K562 (cell line): ENCODE measurements around the gene TALDO1. TPM values are rescaled to one million over a fixed set of nuclear protein-coding genes. Genes with fewer than 3 reads are reported as not detected.

ENCODE experiments used
- ATAC-seq: fragments of 200-7000 bp; cut with Tn5 transposase; 3 replicates; pipeline ENCODE4 v1.9.1; 2020; ENCODE audit warnings: moderate library complexity
- BruUV-seq: library from RNA; stranded (reverse); fragments of 400-500 nt; replicated peaks from 2 replicates; lab custom pipeline; 2021; lab: Mats Ljungman, UMichigan
- CTCF ChIA-PET: fragments of 300-600 bp; formaldehyde crosslinking; extraction: SDS; loops from one replicate; lab custom pipeline; 2021; ENCODE audit warnings: low intra/inter-chr PET ratio; lab: Yijun Ruan, JAX
- POLR2A ChIA-PET: fragments of 300-600, 350-650 bp; sonication (Branson Sonifier 250); formaldehyde crosslinking; extraction: SDS; loops from one replicate; lab custom pipeline; 2021; ENCODE audit warnings: antibody characterized with exemption, inconsistent platforms; lab: Yijun Ruan, JAX
- DNase-seq, 4 experiments: peaks; one replicate each; pipeline versions ENCODE4 v3.0.0 to v3.0.0-alpha.2; 2011 to 2018; ENCODE audit warnings: low spot score in 3 of 4, mixed read lengths in 3 of 4; ENCODE audit errors: extremely low read depth in 1 of 4
- FAIRE-seq: peaks from 2 replicates; lab custom pipeline; 2011; peaks lifted over from hg19 to GRCh38; lab: Jason Lieb, UNC
- H2AFZ ChIP-seq: 2 replicates; pipeline ENCODE4 v1.6.0; 2011; ENCODE audit warnings: low read depth, low read length, control low read depth, inconsistent platforms
- H3K27ac ChIP-seq: fragments of 200-600 bp; 3 replicates; pipeline ENCODE4 v1.8.0; 2011; ENCODE audit warnings: low read depth, mild to moderate bottlenecking, control low read depth, inconsistent platforms, low read length, moderate library complexity, mixed read lengths; ENCODE audit errors: extremely low read depth
- H3K27me3 ChIP-seq, 2 experiments: fragments of 300-600 bp in 1 of 2; 2 replicates in 1 of 2; 3 replicates in 1 of 2; pipeline versions ENCODE4 v1.6.0 to v1.8.0; 2011; ENCODE audit warnings: inconsistent platforms in 2 of 2, low read length in 2 of 2, mild to moderate bottlenecking in 1 of 2, mixed read lengths in 1 of 2, moderate library complexity in 1 of 2; ENCODE audit not compliant: control insufficient read depth in 2 of 2, insufficient read depth in 2 of 2
- H3K36me3 ChIP-seq: fragments of 300-600 bp; 3 replicates; pipeline ENCODE4 v1.8.0; 2011; ENCODE audit warnings: mild to moderate bottlenecking, low read length, inconsistent platforms; ENCODE audit not compliant: control insufficient read depth, insufficient read depth
- H3K4me1 ChIP-seq, 2 experiments: fragments of 200-600 bp in 1 of 2; replicated peaks in 1 of 2; 2 replicates in 1 of 2; 3 replicates in 1 of 2; pipeline versions ENCODE4 v1.5.1 to v1.8.0; 2011; ENCODE audit warnings: inconsistent platforms in 2 of 2, low read length in 2 of 2, mild to moderate bottlenecking in 1 of 2, mixed read lengths in 1 of 2, moderate library complexity in 1 of 2; ENCODE audit not compliant: control insufficient read depth in 2 of 2, insufficient read depth in 2 of 2
- H3K4me2 ChIP-seq: 2 replicates; pipeline ENCODE4 v1.6.1; 2011; ENCODE audit warnings: low read length, control low read depth, inconsistent platforms, mixed read lengths; ENCODE audit not compliant: insufficient read depth
- H3K4me3 ChIP-seq: fragments of 200-600 bp; sonication (generic), shearing (Covaris generic); 2 replicates; pipeline ENCODE4 v1.5.1; 2016; ENCODE audit warnings: control low read depth, inconsistent platforms
- H3K79me2 ChIP-seq: fragments of 200-600 bp; 3 replicates; pipeline ENCODE4 v1.8.0; 2011; ENCODE audit warnings: low read length, inconsistent platforms; ENCODE audit not compliant: control insufficient read depth, insufficient read depth
- H3K9ac ChIP-seq, 2 experiments: 2 replicates each; pipeline versions ENCODE4 v1.6.0 to v1.6.1; 2011; ENCODE audit warnings: low read depth in 2 of 2, low read length in 2 of 2, control low read depth in 1 of 2, inconsistent platforms in 1 of 2, mild to moderate bottlenecking in 1 of 2, mixed read lengths in 1 of 2; ENCODE audit not compliant: insufficient read depth in 1 of 2
- H3K9me1 ChIP-seq: one replicate; pipeline ENCODE4 v1.6.0; 2011; ENCODE audit warnings: inconsistent platforms, mild to moderate bottlenecking, low read length, moderate library complexity; ENCODE audit not compliant: control insufficient read depth, insufficient read depth
- H3K9me3 ChIP-seq: replicated peaks from 2 replicates; pipeline ENCODE4 v1.5.1; 2011; ENCODE audit warnings: low read depth, low read length, inconsistent platforms; ENCODE audit not compliant: control insufficient read depth, insufficient read depth
- H4K20me1 ChIP-seq: replicated peaks from 2 replicates; pipeline ENCODE4 v1.6.1; 2011; ENCODE audit warnings: low read length, inconsistent platforms, mixed read lengths; ENCODE audit not compliant: control insufficient read depth, insufficient read depth
- ESRRA ChIP-seq: fragments of 450-650 bp; IDR thresholded peaks from 2 replicates; pipeline ENCODE4 v1.6.1; 2014; ENCODE audit warnings: low read depth, mild to moderate bottlenecking, moderate library complexity, borderline replicate concordance
- FOXK1 ChIP-seq: sonication (generic); formaldehyde crosslinking; IDR thresholded peaks from 2 replicates; pipeline ENCODE4 v1.8.0; 2022; ENCODE audit warnings: missing genetic modification reagents, mild to moderate bottlenecking, borderline replicate concordance
- HMGN3 ChIP-seq: IDR thresholded peaks from 2 replicates; pipeline ENCODE4 v1.6.1; 2011; ENCODE audit warnings: borderline replicate concordance, low read depth, mild to moderate bottlenecking, mixed read lengths, low read length; ENCODE audit not compliant: insufficient read length; ENCODE audit errors: extremely low read depth
- POLR2G ChIP-seq: fragments of 200-400 bp; formaldehyde crosslinking; IDR thresholded peaks from 2 replicates; pipeline ENCODE4 v1.6.1; 2017; ENCODE audit warnings: low read depth, mild to moderate bottlenecking, antibody characterized with exemption, low read length, moderate library complexity
- TGIF2 ChIP-seq: sonication (generic); formaldehyde crosslinking; IDR thresholded peaks from 2 replicates; pipeline ENCODE4 v1.8.1; 2022; ENCODE audit warnings: mild to moderate bottlenecking, missing genetic modification reagents, moderate library complexity
- USF2 ChIP-seq: sonication (generic); formaldehyde crosslinking; IDR thresholded peaks from 2 replicates; pipeline ENCODE4 v1.5.0; 2020; ENCODE audit warnings: missing genetic modification reagents
- ZNF583 ChIP-seq: fragments of 250-450 bp; sonication (Bioruptor Pico); IDR thresholded peaks from 2 replicates; pipeline ENCODE4 v1.4.0; 2020
- ZNF589 ChIP-seq: fragments of 200-800 bp; sonication (Bioruptor generic); IDR thresholded peaks from 2 replicates; pipeline ENCODE4 v1.6.1; 2016; ENCODE audit warnings: low read depth, missing genetic modification characterization, missing compliant biosample characterization
- WGBS: fragments of 100-300 bp; shearing (Covaris generic); methylation state at CpG from one replicate; pipeline ENCODE4 v1.1.6; 2016; ENCODE audit warnings: low coverage, mixed read lengths; ENCODE audit not compliant: insufficient coverage; ENCODE audit errors: missing lambda C conversion rate; 5-methylcytosine and 5-hydroxymethylcytosine counted together
- in situ Hi-C: fragments of 300-500 bp; cut with MboI; formaldehyde crosslinking; loops from 4 replicates; pipeline ENCODE4 v1.15.0; 2018; ENCODE audit warnings: inconsistent platforms, mixed read lengths
- intact Hi-C: fragments of 100-400 bp; cut with micrococcal nuclease; formaldehyde crosslinking; loops from 2 replicates; pipeline ENCODE4 v1.14.2; 2022
- polyA plus RNA-seq, 8 experiments: library from polyadenylated mRNA; depleted of rRNA in 4 of 8; stranded (reverse) in 5 of 8; unstranded in 3 of 8; fragments of >200 nt; fragmentation: Nextera tagmentation in 2 of 8; fragmentation: Illumina TruSeq in 1 of 8; extraction: Ambion mirVana in 2 of 8; extraction: Trizol in 1 of 8; gene quantifications; 2 replicates each; pipeline versions ENCODE4 v1.2.1 to v1.2.3, GENCODE V29; 2011 to 2014; ENCODE audit warnings: inconsistent platforms in 1 of 8, missing spikeins in 1 of 8
- total RNA-seq, 7 experiments: library from RNA; depleted of rRNA in 6 of 7; stranded (reverse); fragments of >200 nt in 6 of 7; fragmentation: Illumina TruSeq in 2 of 7; extraction: Trizol in 2 of 7; gene quantifications; 2 replicates each; pipeline versions ENCODE4 v1.2.1 to v1.2.3, GENCODE V29; 2011 to 2021; ENCODE audit warnings: low replicate concordance in 1 of 7

The TALDO1 gene
- total and polyA plus RNA-seq, 9 of the 15 experiments (the other 6 are each of a cell fraction or from before 2014, with no cell fraction given) = 260 to 541 (median 441) TPM

GRCh38 chr11:788953-789940, 42.0 kb downstream of the TALDO1 start:
- Histone ChIP-seq H3K4me3 (no peak overlapping the region), H3K4me1 (peaks cover 0 to 73% of the 10 kb centered on the region in 2 experiments; a peak in 2 of 5 replicates), H3K27ac (no peak overlapping the region)

More at GRCh38 chr11:788953-789940, 42.0 kb downstream of the TALDO1 start:
- H3K9ac ChIP-seq = peak overlapping the region in 1 of 2 experiments; percentile 69; a peak in 1 of 4 replicates
- peaks cover 3% of the 10 kb centered on the region for H3K9me1 ChIP-seq
- FAIRE-seq (no peak), DNase-seq (no peak), ATAC-seq (no peak)
- ChIA-PET POLR2A (interaction anchor here (0.5 to 2.0 kb wide), 5 partner anchors 8 to 293 kb away, joined by 3 to 6 read pairs (median 5); no protein-coding TSS in a partner anchor), CTCF (no interaction called here)
- no peak overlapping the region for H3K4me2 ChIP-seq
- BruUV-seq = no TSS peak
- intact Hi-C loops = no loop called here
- no peaks in the 10 kb centered on the region for H4K20me1 ChIP-seq
- in situ Hi-C loops = no loop called here
- H3K79me2 ChIP-seq = no peaks in the 10 kb centered on the region
- H3K36me3 ChIP-seq = peaks cover 25% of the 10 kb centered on the region; the same call in 1 of the 3 replicates
- H2AFZ ChIP-seq = no peak overlapping the region
- WGBS = 44% methylated on average over 16 of the region's 31 CpGs
- no peaks in the 10 kb centered on the region for H3K9me3 ChIP-seq
- no peak for TF ChIP-seq ZNF583 (CRISPR knock-in tag)
- no peak for TF ChIP-seq ZNF589
- peak; percentile 10 for TF ChIP-seq HMGN3
- TF ChIP-seq FOXK1 (CRISPR knock-in tag) = no peak
- peak; percentile 15; the same call in 1 of the 2 replicates for TF ChIP-seq TGIF2 (CRISPR knock-in tag)
- peak; percentile 42; the same call in 1 of the 2 replicates for TF ChIP-seq POLR2G
- TF ChIP-seq USF2 (CRISPR knock-in tag) = no peak
- TF ChIP-seq ESRRA = peak; percentile 87
- TF ChIP-seq, all 486 proteins: peak for 4
- no peaks in the 10 kb centered on the region for H3K27me3 ChIP-seq
